K562 (cell line): ENCODE results near the gene ABCA3. TPM values are rescaled to one million over a fixed set of nuclear protein-coding genes. Genes with fewer than 3 reads are reported as not detected.

Experiments
- ATAC-seq: fragments of 200-7000 bp; cut with Tn5 transposase; 3 replicates; pipeline ENCODE4 v1.9.1; 2020; ENCODE audit warnings: moderate library complexity
- BruUV-seq: library from RNA; stranded (reverse); fragments of 400-500 nt; replicated peaks from 2 replicates; lab custom pipeline; 2021; lab: Mats Ljungman, UMichigan
- CTCF ChIA-PET: fragments of 300-600 bp; formaldehyde crosslinking; extraction: SDS; loops from one replicate; lab custom pipeline; 2021; ENCODE audit warnings: low intra/inter-chr PET ratio; lab: Yijun Ruan, JAX
- POLR2A ChIA-PET: fragments of 300-600, 350-650 bp; sonication (Branson Sonifier 250); formaldehyde crosslinking; extraction: SDS; loops from one replicate; lab custom pipeline; 2021; ENCODE audit warnings: antibody characterized with exemption, inconsistent platforms; lab: Yijun Ruan, JAX
- DNase-seq, 4 experiments: peaks; one replicate each; pipeline versions ENCODE4 v3.0.0 to v3.0.0-alpha.2; 2011 to 2018; ENCODE audit warnings: low spot score in 3 of 4, mixed read lengths in 3 of 4; ENCODE audit errors: extremely low read depth in 1 of 4
- FAIRE-seq: peaks from 2 replicates; lab custom pipeline; 2011; peaks lifted over from hg19 to GRCh38; lab: Jason Lieb, UNC
- H2AFZ ChIP-seq: 2 replicates; pipeline ENCODE4 v1.6.0; 2011; ENCODE audit warnings: low read depth, low read length, control low read depth, inconsistent platforms
- H3K27ac ChIP-seq: fragments of 200-600 bp; 3 replicates; pipeline ENCODE4 v1.8.0; 2011; ENCODE audit warnings: low read depth, mild to moderate bottlenecking, control low read depth, inconsistent platforms, low read length, moderate library complexity, mixed read lengths; ENCODE audit errors: extremely low read depth
- H3K27me3 ChIP-seq, 2 experiments: fragments of 300-600 bp in 1 of 2; 2 replicates in 1 of 2; 3 replicates in 1 of 2; pipeline versions ENCODE4 v1.6.0 to v1.8.0; 2011; ENCODE audit warnings: inconsistent platforms in 2 of 2, low read length in 2 of 2, mild to moderate bottlenecking in 1 of 2, mixed read lengths in 1 of 2, moderate library complexity in 1 of 2; ENCODE audit not compliant: control insufficient read depth in 2 of 2, insufficient read depth in 2 of 2
- H3K36me3 ChIP-seq: fragments of 300-600 bp; 3 replicates; pipeline ENCODE4 v1.8.0; 2011; ENCODE audit warnings: mild to moderate bottlenecking, low read length, inconsistent platforms; ENCODE audit not compliant: control insufficient read depth, insufficient read depth
- H3K4me1 ChIP-seq, 2 experiments: fragments of 200-600 bp in 1 of 2; replicated peaks in 1 of 2; 2 replicates in 1 of 2; 3 replicates in 1 of 2; pipeline versions ENCODE4 v1.5.1 to v1.8.0; 2011; ENCODE audit warnings: inconsistent platforms in 2 of 2, low read length in 2 of 2, mild to moderate bottlenecking in 1 of 2, mixed read lengths in 1 of 2, moderate library complexity in 1 of 2; ENCODE audit not compliant: control insufficient read depth in 2 of 2, insufficient read depth in 2 of 2
- H3K4me2 ChIP-seq: 2 replicates; pipeline ENCODE4 v1.6.1; 2011; ENCODE audit warnings: low read length, control low read depth, inconsistent platforms, mixed read lengths; ENCODE audit not compliant: insufficient read depth
- H3K4me3 ChIP-seq: fragments of 200-600 bp; sonication (generic), shearing (Covaris generic); 2 replicates; pipeline ENCODE4 v1.5.1; 2016; ENCODE audit warnings: control low read depth, inconsistent platforms
- H3K79me2 ChIP-seq: fragments of 200-600 bp; 3 replicates; pipeline ENCODE4 v1.8.0; 2011; ENCODE audit warnings: low read length, inconsistent platforms; ENCODE audit not compliant: control insufficient read depth, insufficient read depth
- H3K9ac ChIP-seq, 2 experiments: 2 replicates each; pipeline versions ENCODE4 v1.6.0 to v1.6.1; 2011; ENCODE audit warnings: low read depth in 2 of 2, low read length in 2 of 2, control low read depth in 1 of 2, inconsistent platforms in 1 of 2, mild to moderate bottlenecking in 1 of 2, mixed read lengths in 1 of 2; ENCODE audit not compliant: insufficient read depth in 1 of 2
- H3K9me1 ChIP-seq: one replicate; pipeline ENCODE4 v1.6.0; 2011; ENCODE audit warnings: inconsistent platforms, mild to moderate bottlenecking, low read length, moderate library complexity; ENCODE audit not compliant: control insufficient read depth, insufficient read depth
- H3K9me3 ChIP-seq: replicated peaks from 2 replicates; pipeline ENCODE4 v1.5.1; 2011; ENCODE audit warnings: low read depth, low read length, inconsistent platforms; ENCODE audit not compliant: control insufficient read depth, insufficient read depth
- H4K20me1 ChIP-seq: replicated peaks from 2 replicates; pipeline ENCODE4 v1.6.1; 2011; ENCODE audit warnings: low read length, inconsistent platforms, mixed read lengths; ENCODE audit not compliant: control insufficient read depth, insufficient read depth
- POLR2AphosphoS5 ChIP-seq: IDR thresholded peaks from 2 replicates; pipeline ENCODE4 v1.6.1; 2011; ENCODE audit warnings: mild to moderate bottlenecking, low read depth, low read length, moderate library complexity; ENCODE audit not compliant: control insufficient read depth, insufficient read depth
- POLR2G ChIP-seq: fragments of 200-400 bp; formaldehyde crosslinking; IDR thresholded peaks from 2 replicates; pipeline ENCODE4 v1.6.1; 2017; ENCODE audit warnings: low read depth, mild to moderate bottlenecking, antibody characterized with exemption, low read length, moderate library complexity
- ZNF354B ChIP-seq: fragments of 250-450 bp; sonication (Bioruptor Pico); IDR thresholded peaks from 2 replicates; pipeline ENCODE4 v1.4.0; 2020
- WGBS: fragments of 100-300 bp; shearing (Covaris generic); methylation state at CpG from one replicate; pipeline ENCODE4 v1.1.6; 2016; ENCODE audit warnings: low coverage, mixed read lengths; ENCODE audit not compliant: insufficient coverage; ENCODE audit errors: missing lambda C conversion rate; 5-methylcytosine and 5-hydroxymethylcytosine counted together
- in situ Hi-C: fragments of 300-500 bp; cut with MboI; formaldehyde crosslinking; loops from 4 replicates; pipeline ENCODE4 v1.15.0; 2018; ENCODE audit warnings: inconsistent platforms, mixed read lengths
- intact Hi-C: fragments of 100-400 bp; cut with micrococcal nuclease; formaldehyde crosslinking; loops from 2 replicates; pipeline ENCODE4 v1.14.2; 2022
- polyA plus RNA-seq, 8 experiments: library from polyadenylated mRNA; depleted of rRNA in 4 of 8; stranded (reverse) in 5 of 8; unstranded in 3 of 8; fragments of >200 nt; fragmentation: Nextera tagmentation in 2 of 8; fragmentation: Illumina TruSeq in 1 of 8; extraction: Ambion mirVana in 2 of 8; extraction: Trizol in 1 of 8; gene quantifications; 2 replicates each; pipeline versions ENCODE4 v1.2.1 to v1.2.3, GENCODE V29; 2011 to 2014; ENCODE audit warnings: inconsistent platforms in 1 of 8, missing spikeins in 1 of 8
- total RNA-seq, 7 experiments: library from RNA; depleted of rRNA in 6 of 7; stranded (reverse); fragments of >200 nt in 6 of 7; fragmentation: Illumina TruSeq in 2 of 7; extraction: Trizol in 2 of 7; gene quantifications; 2 replicates each; pipeline versions ENCODE4 v1.2.1 to v1.2.3, GENCODE V29; 2011 to 2021; ENCODE audit warnings: low replicate concordance in 1 of 7

ABCA3 gene
- total and polyA plus RNA-seq, 9 of the 15 experiments (the other 6 are each of a cell fraction or from before 2014, with no cell fraction given): 0.66 to 23.7 (median 6.9) TPM

DNA sequence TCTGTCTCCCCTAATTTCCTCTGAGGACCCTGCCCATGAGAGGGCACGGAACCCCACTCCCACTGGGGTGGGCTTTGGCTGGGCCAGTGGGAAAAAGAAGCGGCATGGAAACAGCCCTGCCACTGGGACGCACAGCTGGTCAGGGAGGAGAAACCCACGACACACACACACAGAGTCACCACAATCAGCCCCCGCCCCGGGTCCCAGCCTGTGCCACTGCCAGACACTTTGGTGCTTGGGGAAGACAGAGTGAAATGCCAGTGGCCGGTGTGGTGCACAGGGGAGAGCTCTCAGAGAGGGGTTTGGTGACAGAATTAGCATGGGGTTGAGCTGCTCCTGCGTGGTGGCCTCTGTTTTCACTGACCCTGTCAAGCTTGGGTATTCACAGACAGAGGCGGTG, 41.9 kb downstream of the ABCA3 start:
- ChIA-PET CTCF (no interaction called here), POLR2A (interaction anchor here (0.7 to 0.8 kb wide), 2 partner anchors 23 to 53 kb away, joined by 3 read pairs; no protein-coding TSS in a partner anchor)
- H3K9me3 ChIP-seq: no peaks in the 10 kb centered on the region
- no peaks in the 10 kb centered on the region for H3K9me1 ChIP-seq
- H3K9ac ChIP-seq: no peak overlapping the region
- peaks cover 6 to 24% of the 10 kb centered on the region in 2 experiments; a peak in 4 of 5 replicates for H3K4me1 ChIP-seq
- H3K27me3 ChIP-seq: no peaks in the 10 kb centered on the region
- no peak for TF ChIP-seq ZNF354B (CRISPR knock-in tag)
- TF ChIP-seq POLR2G: peak; percentile 30
- no peak overlapping the region for H3K4me2 ChIP-seq
- H3K4me3 ChIP-seq: no peak overlapping the region
- FAIRE-seq (no peak), ATAC-seq (no peak), DNase-seq (no peak)
- no peak overlapping the region for H2AFZ ChIP-seq
- WGBS: 94% methylated on average over 8 of the region's 9 CpGs
- peaks cover 37% of the 10 kb centered on the region; the same call in 2 of the 3 replicates for H3K36me3 ChIP-seq
- no TSS peak for BruUV-seq
- no peaks in the 10 kb centered on the region for H3K79me2 ChIP-seq
- no peak overlapping the region for H3K27ac ChIP-seq
- no peaks in the 10 kb centered on the region; the same call in 1 of the 2 replicates for H4K20me1 ChIP-seq
- intact Hi-C loops: no loop called here
- in situ Hi-C loops: no loop called here

DNA sequence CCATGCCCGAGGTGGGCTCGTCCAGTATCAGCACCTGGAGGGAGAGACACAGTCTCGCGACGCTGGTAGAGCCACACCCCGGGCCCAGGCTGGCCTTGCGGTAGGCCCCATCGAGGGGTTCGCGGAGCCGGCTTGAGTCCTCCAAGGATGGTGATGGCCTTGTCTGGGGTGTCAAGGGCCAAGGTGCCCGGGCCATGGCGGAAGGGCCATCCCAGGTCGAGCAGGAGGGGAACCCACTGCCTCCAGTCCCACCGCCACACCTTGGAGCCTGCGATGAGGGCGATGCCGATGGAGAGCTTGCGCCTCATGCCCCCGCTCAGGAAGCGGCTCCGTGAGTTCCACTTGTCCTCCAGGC, 43.0 kb downstream of the ABCA3 start:
- no peak for FAIRE-seq
- TF ChIP-seq POLR2AphosphoS5 (no peak), POLR2G (peak; percentile 26)
- no peaks in the 10 kb centered on the region for H3K79me2 ChIP-seq
- intact Hi-C loops: loop anchor here (2.0 kb wide), 1 partner anchor 131 kb away; the partner anchor contains the start of gene CCNF
- DNase-seq: no peak
- H3K9me1 ChIP-seq: no peaks in the 10 kb centered on the region
- H3K27ac ChIP-seq: no peak overlapping the region; the same call in 2 of the 3 replicates
- no peaks in the 10 kb centered on the region for H3K27me3 ChIP-seq
- H3K9ac ChIP-seq: no peak overlapping the region; a peak in 1 of 4 replicates
- H3K9me3 ChIP-seq: no peaks in the 10 kb centered on the region
- CTCF ChIA-PET: interaction anchor here (0.6 to 2.5 kb wide), 3 partner anchors 176 to 204 kb away, joined by 3 to 12 read pairs (median 3); no protein-coding TSS in a partner anchor
- POLR2A ChIA-PET: interaction anchor here (0.6 to 0.7 kb wide), 4 partner anchors 9 to 43 kb away, joined by 3 read pairs; partner anchors contain the start of gene ABCA3
- H3K36me3 ChIP-seq: peaks cover 37% of the 10 kb centered on the region; the same call in 2 of the 3 replicates
- ATAC-seq: no peak
- H4K20me1 ChIP-seq: no peaks in the 10 kb centered on the region; the same call in 1 of the 2 replicates
- H3K4me1 ChIP-seq: peaks cover 6 to 24% of the 10 kb centered on the region in 2 experiments; a peak in 4 of 5 replicates
- no peak overlapping the region for H3K4me2 ChIP-seq
- BruUV-seq: no TSS peak
- WGBS: 94% methylated on average over 13 of the region's 22 CpGs
- H3K4me3 ChIP-seq: no peak overlapping the region
- 0 out of 2 replicates have a peak overlapping the region, but pooled peaks have one; percentile 98 for H2AFZ ChIP-seq
- in situ Hi-C loops: no loop called here
